ENCODE results near the gene NPAS3.

The NPAS3 gene

DNA sequence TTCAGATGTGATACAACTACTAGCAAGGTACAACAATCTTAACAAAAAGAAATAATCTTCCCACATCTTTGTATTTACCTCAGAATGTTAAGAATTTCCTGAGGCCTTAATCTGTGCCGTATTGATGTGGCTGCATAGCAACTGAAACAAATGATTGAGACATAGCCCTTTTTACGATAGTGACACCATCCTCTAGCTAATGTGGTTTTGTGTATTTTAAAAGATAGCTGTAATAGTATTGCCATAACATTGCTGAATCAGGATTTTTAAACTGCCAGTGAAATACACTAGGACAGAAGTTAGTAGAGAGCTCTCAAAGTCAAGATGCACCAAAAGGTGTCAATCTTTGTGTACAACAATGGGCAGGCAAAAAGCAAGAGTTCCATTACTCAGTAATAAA is 11.9 kb downstream of the NPAS3 start:
- no peak overlapping the region for H3K27ac ChIP-seq
- H3K36me3 ChIP-seq (ENCODE audit: insufficient read depth), result no peaks in the 10 kb centered on the region
- no peak overlapping the region for H3K4me3 ChIP-seq (IDR thresholded peaks at IDR 0.05; ENCODE audit: insufficient read depth, low read depth, low read length)
- no peaks in the 10 kb centered on the region for H3K79me2 ChIP-seq (ENCODE audit: insufficient read depth, low read depth)
- H4K20me1 ChIP-seq (ENCODE audit: insufficient read depth), result no peaks in the 10 kb centered on the region
- H2AFZ ChIP-seq (ENCODE audit: low read depth), result no peak overlapping the region
- TF ChIP-seq, protein P1, sequence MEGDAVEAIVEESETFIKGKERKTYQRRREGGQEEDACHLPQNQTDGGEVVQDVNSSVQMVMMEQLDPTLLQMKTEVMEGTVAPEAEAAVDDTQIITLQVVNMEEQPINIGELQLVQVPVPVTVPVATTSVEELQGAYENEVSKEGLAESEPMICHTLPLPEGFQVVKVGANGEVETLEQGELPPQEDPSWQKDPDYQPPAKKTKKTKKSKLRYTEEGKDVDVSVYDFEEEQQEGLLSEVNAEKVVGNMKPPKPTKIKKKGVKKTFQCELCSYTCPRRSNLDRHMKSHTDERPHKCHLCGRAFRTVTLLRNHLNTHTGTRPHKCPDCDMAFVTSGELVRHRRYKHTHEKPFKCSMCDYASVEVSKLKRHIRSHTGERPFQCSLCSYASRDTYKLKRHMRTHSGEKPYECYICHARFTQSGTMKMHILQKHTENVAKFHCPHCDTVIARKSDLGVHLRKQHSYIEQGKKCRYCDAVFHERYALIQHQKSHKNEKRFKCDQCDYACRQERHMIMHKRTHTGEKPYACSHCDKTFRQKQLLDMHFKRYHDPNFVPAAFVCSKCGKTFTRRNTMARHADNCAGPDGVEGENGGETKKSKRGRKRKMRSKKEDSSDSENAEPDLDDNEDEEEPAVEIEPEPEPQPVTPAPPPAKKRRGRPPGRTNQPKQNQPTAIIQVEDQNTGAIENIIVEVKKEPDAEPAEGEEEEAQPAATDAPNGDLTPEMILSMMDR (conservative IDR thresholded peaks at IDR 0.05; ENCODE audit: low read depth, low read length), result no peak
- no peak overlapping the region for H3K4me2 ChIP-seq
- no peaks in the 10 kb centered on the region for H3K4me1 ChIP-seq (ENCODE audit: low read depth, poor library complexity, severe bottlenecking)
- no peak overlapping the region for H3K9ac ChIP-seq
- no peaks in the 10 kb centered on the region for H3K27me3 ChIP-seq (ENCODE audit: insufficient read depth, low read depth)

DNA sequence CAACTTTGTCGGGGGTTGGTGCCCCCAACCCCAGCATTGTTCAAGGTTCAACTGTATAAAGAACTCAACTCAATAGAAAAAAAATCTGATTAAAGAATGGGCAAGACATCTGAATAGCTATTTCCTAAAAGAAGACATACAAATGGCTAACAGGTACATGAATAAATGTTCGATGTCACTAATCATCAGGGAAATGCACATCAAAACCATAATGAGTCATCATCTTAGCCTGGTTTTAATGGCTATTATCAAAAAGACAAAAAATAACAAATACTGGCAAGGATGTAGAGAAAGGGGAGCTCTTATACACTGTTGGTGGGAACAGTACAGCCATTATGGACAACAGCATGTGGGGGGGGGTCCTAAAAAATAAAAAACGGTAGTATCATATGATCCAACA is 28.7 kb downstream of the NPAS3 start:
- Histone ChIP-seq H3K27me3 (ENCODE audit: insufficient read depth, low read depth) (no peaks in the 10 kb centered on the region), H3K4me3 (IDR thresholded peaks at IDR 0.05; ENCODE audit: insufficient read depth, low read depth, low read length) (no peak overlapping the region), H3K79me2 (ENCODE audit: insufficient read depth, low read depth) (no peaks in the 10 kb centered on the region), H2AFZ (ENCODE audit: low read depth) (no peak overlapping the region), H3K4me1 (ENCODE audit: low read depth, poor library complexity, severe bottlenecking) (no peaks in the 10 kb centered on the region), H3K27ac (no peak overlapping the region), H3K9ac (no peak overlapping the region), H3K4me2 (no peak overlapping the region), H4K20me1 (ENCODE audit: insufficient read depth) (no peaks in the 10 kb centered on the region), H3K36me3 (ENCODE audit: insufficient read depth) (no peaks in the 10 kb centered on the region)
- TF ChIP-seq, protein P1 (conservative IDR thresholded peaks at IDR 0.05; ENCODE audit: low read depth, low read length), result no peak

DNA sequence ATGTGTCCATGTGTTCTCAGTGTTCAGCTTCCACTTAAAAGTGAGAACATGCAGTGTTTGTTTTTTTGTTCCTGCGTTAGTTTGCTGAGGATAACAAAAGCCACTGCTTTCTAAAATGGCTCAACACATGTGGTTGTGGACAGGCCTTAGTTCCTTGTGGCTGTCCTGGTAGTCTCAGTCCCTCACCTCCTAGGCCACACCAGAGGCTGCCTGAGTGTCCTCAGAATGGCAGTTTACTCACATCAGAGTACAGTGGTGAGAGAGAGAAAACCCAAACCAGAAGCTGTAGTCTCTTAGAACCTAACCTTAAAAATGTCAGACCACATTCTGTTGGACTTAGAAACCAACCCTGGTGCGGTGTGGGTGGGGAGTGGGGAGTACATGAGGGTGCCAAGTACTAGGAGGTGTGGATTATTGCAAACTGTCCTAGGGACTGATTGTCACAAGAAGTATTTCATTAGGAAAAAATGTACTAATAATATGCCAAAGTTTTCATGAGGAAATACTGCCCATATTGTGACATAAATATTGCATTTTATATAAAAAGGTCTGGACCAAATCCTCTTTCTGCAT is 30.4 kb downstream of the NPAS3 start:
- Histone ChIP-seq H4K20me1 (ENCODE audit: insufficient read depth) (no peaks in the 10 kb centered on the region), H3K27ac (no peak overlapping the region), H3K4me3 (IDR thresholded peaks at IDR 0.05; ENCODE audit: insufficient read depth, low read depth, low read length) (no peak overlapping the region), H3K36me3 (ENCODE audit: insufficient read depth) (no peaks in the 10 kb centered on the region), H3K4me2 (no peak overlapping the region), H3K4me1 (ENCODE audit: low read depth, poor library complexity, severe bottlenecking) (no peaks in the 10 kb centered on the region), H3K27me3 (ENCODE audit: insufficient read depth, low read depth) (no peaks in the 10 kb centered on the region), H2AFZ (ENCODE audit: low read depth) (no peak overlapping the region), H3K79me2 (ENCODE audit: insufficient read depth, low read depth) (no peaks in the 10 kb centered on the region), H3K9ac (no peak overlapping the region)
- TF ChIP-seq, protein P1 (conservative IDR thresholded peaks at IDR 0.05; ENCODE audit: low read depth, low read length), result no peak

DNA sequence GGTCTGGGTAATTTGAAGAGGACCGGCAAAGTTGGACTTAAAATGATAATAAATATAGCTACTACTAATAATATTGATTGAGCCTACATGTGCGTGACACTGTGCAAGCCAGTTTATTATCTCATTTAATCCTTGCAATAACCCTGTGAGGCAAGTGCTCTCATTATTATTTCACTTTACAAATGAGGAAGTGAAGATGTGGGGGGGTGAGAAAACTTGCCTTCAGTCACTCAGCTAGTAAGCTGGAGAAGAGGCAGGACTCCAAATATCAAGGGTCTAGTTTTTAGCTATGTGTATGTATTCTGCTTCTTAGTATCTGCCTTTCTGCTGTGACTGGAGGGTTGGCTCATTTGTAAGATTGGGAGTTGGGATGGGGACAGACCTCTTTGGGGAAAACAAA is 39.2 kb downstream of the NPAS3 start:
- TF ChIP-seq, protein P1 (conservative IDR thresholded peaks at IDR 0.05; ENCODE audit: low read depth, low read length), result no peak
- Histone ChIP-seq H3K27me3 (ENCODE audit: insufficient read depth, low read depth) (no peaks in the 10 kb centered on the region), H2AFZ (ENCODE audit: low read depth) (no peak overlapping the region), H3K4me1 (ENCODE audit: low read depth, poor library complexity, severe bottlenecking) (no peaks in the 10 kb centered on the region), H4K20me1 (ENCODE audit: insufficient read depth) (no peaks in the 10 kb centered on the region), H3K4me3 (IDR thresholded peaks at IDR 0.05; ENCODE audit: insufficient read depth, low read depth, low read length) (no peak overlapping the region), H3K79me2 (ENCODE audit: insufficient read depth, low read depth) (no peaks in the 10 kb centered on the region), H3K9ac (no peak overlapping the region), H3K27ac (no peak overlapping the region), H3K36me3 (ENCODE audit: insufficient read depth) (no peaks in the 10 kb centered on the region), H3K4me2 (no peak overlapping the region)
